ENCODE results near the gene LRRC74B.
"Not testable (repeated sequence)": the region's sequence is repeated elsewhere in the genome, so short reads cannot be mapped to it uniquely, and the experiment has no call there.

LRRC74B gene

DNA sequence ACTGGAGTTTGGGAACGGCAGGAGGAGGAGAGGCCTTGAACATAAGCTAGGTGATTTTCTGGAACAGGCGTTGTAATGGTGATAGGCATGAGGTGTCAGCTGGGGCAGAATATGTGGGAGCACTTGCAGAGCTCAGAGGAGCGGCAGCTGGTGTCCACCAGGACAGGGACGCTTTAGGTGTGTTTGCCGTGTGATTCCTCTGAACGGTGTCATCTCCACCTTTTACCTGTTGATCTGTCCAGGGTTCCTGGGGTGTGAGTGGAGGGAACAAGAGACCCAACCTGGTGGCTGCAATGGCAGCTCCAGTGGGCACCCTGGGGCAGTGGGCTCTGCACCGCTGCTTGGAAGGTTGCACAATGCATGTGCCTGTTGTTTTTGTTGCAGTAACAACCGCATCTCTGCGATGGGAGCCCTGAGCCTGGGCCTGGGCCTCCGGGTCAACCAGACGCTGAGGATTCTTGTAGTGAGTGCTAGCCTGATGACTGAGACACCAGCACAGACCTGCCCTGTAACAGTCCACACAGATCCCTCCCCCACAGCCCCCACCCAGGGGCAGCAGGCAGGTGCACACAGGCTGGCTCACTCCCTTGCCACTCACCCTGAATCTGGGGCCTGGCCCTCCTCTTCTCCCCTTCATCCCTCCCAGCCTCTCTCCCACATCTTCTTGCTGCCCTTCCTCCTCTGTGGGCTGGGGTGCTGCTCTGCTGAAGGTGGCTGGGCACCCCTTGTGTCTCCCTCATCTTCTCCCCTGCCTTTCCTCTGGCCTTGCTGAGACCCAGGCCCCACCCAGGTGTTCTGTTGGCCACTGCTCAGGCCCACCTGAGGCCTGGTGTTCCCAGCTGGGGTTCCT is 9.2 kb downstream of the LRRC74B start:
- no peak for DNase-seq (ENCODE audit: low read depth)

DNA sequence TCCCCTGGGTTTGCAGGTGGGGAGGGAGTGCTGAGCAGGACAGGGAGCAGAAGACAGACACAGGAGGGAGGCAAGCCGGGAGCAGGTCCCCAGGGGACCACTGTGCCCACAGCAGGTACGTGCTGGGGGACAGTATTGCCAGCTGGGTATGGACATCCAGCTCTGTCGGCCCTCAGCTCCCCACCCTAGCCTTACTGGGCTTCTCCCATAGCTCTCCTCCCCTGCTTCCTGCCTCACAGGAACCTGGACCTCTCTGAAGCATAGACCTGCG is 9.8 kb downstream of the LRRC74B start:
- DNase-seq (ENCODE audit: low read depth) = no peak

DNA sequence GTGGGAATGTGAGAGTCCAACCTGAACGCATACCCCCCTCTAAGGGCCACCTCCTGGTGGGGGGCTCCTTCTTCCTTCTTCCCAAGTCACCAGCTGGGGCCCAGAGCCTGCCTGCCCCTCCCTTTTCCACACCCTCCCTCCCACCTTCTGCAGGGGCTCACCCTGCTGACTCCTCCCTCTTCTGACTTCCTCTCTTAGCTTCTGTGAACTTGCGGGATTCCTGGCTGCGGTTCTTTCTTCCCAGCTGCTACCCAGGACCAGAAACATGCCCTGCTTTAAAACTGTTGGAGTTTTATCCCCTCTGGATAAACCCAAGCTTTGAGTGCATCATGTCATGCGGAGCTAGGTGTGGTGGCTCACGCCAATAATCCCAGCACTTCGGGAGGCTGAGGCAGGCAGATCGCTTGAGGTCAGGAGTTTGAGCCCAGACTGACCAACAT is 10.2 kb downstream of the LRRC74B start:
- no peak for DNase-seq (ENCODE audit: low read depth)

DNA sequence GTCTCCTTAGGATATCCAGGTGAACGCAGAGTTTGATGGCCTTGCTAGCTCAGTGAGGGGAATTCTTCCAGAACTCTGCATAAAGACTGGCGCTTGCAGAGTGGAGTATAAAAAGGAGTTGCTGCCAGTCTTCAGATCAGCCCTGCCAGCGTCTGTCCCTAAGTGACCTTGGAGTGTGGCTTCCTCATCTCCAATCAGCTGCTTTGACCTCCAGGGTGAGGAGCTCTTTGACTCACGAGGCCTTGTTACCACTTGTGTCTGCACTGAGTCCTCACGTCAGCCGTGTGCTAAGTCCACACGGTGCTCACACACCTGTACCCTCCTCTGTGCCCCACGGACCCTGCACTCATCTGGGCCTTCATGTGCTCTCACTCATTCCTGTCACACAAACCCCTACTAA is 14.6 kb downstream of the LRRC74B start:
- DNase-seq (ENCODE audit: low read depth) = not testable (repeated sequence)

DNA sequence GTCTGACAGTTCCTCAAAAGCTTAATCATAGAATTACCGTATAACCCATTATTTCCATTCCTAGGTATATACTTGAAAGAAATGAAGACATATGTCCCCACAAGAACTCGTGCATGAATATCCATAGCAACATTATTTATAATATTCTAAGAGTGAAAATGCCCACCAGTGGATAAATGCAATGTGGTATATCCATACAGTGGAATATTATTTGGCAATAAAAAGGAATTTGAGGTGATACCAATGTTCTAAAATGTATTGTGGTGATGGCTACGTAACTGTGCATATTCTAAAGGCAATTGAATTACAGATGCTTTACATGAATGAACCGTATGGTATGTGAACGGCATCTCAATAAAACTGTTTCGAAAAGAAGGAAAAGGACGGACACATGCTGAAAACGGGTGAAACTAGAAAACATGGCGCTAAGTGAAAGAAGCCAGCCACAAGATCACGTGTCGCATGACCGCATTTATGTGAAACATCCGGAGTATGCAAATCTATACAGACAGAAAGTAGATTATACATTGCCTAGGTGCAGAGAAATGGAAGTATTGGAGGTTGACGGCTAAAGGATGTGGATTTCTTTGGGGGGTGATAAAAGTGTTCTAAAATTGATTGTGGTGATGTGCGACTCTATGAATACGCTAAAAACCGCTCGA is 16.0 kb downstream of the LRRC74B start:
- not testable (repeated sequence) for DNase-seq (ENCODE audit: low read depth)

DNA sequence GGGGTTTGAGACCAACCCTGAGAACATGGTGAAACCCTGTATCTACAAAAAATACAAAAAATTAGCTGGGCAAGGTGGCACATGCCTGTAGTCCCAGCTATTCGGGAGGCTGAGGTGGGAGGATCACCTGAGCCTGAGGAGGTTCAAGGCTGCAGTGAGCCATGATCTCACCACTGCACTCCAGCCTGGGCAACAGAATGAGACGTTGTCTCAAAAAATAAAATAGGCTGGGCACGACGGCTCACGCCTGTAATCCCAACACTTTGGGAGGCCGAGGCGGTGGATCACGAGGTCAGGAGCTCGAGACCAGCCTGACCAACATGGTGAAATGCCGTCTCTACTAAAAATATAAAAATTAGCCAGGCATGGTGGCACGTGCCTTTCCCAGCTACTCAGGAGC is 18.7 kb downstream of the LRRC74B start:
- not testable (repeated sequence) for DNase-seq (ENCODE audit: low read depth)

DNA sequence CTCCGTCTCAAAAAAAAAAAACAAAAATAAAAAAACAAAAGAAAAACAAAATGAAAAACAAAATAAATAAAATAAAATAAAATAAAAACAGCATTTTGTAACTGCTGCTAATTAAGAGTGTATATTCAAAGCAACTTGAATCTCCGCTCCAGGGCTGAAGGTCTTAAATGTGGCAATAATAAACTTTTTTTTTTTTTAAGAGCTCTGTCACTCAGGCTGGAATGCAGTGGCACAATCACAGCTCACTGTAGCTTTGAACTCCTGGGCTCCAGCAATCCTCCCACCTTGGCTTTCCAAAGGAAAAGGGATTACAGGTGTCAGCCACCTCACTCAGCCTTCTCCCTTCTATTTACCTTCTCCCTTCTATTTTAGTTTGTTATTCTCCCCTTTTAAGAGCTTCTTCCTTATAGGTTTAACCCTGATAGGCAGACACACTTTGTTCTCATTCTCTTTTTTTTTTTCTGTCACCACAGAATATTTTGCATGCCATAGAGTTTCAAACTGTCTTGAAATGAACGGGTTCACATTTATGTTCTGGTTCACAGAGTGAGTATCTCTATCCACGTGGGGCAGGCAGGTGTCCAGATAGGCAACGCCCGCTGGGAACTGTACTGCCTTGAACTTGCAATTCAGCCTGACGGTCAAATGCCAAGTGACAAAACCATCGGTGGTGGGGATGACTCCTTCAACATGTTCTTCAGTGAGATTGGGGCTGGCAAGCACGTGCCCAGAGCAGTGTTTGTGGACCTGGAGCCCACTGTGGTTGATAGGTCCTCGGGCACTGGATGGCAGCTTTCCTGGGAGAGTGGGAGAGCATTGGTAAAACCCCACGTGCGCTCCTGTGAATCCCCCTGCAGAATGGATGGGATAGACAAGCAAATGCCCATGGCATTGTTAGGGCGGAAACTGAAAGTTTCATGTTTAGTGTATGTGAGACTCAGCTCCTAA is 19.4 kb downstream of the LRRC74B start:
- DNase-seq (ENCODE audit: low read depth) = no peak

DNA sequence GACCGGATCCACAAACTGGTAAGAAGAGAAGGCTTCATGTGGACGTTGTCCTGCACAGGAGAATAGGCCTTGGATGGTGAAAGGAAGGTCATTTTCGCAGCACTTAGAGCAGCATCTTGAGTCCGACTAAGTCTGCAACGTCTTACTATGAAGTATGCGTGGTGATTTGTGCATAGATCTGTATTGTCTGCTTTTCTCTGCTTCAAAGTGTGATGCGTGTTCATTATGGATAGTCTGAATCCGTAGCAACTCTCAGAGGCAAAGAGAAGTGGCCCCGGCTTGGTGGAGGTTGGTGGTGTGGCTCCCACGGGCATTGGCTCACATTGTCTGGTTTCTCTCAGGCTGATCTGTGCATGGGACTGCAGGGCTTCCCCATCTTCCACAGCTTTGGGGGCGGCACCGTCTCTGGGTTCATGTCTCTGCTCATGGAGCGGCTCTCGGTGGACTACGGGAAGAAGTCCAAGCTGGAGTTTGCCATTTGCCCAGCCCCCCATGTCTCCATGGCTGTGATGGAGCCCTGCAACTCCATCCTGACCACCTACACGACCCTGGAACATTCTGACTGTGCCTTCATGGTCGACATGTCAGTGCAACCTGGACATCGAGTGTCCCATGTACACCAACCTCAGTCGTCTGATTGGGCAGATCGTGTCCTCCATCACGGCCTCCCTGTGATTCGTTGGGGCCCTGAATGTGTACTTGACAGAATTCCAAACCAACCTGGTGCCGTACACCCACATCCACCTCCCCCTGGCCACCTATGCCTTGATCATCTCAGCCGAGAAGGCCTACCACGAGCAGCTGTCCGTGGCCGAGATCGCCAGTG is 21.5 kb downstream of the LRRC74B start:
- no peak for DNase-seq (ENCODE audit: low read depth)

DNA sequence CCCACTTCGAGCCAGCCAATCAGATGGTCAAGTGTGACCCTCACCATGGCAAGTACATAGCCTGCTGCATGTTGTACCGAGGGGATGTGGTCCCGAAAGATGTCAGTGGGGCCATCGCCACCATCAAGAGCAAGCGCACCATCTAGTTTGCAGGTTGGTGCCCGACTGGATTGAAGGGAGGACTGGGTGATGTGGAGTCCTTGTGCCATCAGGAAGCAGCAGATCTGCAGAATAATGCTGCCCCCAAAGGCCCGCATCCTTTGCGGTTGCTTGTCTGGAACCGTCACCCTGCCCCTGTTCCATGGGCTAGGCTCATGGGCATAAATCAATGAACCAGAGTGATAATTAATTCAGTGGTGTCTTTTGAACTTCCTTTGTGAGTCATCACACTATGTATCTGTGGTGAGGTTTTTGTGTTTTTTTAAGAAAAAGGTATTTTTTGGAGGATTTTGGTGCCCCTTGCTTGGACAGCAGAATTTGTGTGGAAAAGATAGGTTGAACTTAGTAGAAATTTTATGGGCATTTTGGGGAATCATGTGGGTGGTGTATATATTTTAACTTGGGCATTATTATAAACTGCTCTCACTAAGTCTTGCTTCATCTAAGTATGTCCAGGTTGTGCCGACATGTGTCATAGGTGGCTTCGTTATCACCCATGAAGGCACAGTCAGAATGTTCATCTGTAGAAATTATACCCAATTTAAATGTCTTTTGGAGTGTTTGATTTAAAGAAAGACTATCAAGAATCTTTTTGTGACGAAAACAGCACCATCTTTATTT is 22.3 kb downstream of the LRRC74B start:
- DNase-seq (ENCODE audit: low read depth) = no peak

DNA sequence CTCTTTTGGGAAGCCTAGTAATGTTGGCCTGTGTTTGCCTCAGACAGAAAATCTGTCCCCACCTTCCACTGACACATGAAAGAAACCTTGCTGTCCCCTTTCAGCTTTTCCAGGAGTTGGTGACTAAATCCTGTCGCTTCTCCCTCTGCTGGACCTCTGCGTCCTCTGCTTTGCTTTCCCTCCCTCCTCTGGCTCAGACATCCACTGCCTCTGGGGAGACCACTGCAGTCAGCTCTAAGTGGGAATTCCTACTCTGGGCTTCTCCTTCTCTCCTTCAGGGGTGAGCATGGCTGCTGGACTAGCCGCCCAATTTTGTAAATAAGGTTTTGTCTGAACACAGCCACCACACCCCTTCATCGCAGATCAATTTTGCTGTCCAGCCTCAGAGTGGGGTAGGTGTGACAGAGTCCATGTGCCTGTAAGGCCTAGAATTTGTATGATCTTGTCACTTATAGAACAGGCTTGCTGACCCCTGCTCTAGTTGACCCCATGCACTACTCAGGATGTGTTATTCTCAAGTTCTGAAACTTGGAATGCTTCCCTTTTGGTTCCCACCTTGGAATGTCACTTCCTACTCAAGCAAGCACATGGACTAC is 23.0 kb downstream of the LRRC74B start:
- DNase-seq (ENCODE audit: low read depth) = no peak

DNA sequence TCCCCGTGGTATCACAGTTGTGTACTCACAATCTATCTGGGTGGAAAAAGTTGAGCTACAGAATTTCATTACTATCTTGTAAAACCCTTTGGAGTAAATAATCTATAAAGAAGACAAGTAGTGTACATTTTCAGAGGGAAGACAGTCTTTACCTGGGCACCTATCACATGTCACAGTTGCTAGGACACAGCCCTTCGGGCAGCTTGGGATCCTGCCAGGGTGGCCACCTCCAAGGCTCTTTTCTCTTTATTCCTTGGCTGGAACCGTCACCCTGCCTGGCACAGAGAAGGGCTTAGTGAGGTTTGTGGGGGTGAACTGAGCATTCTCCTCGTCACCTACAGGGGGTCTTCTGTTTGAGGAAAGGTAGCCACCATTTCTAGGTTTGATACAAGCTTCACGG is 23.6 kb downstream of the LRRC74B start:
- no peak for DNase-seq (ENCODE audit: low read depth)

DNA sequence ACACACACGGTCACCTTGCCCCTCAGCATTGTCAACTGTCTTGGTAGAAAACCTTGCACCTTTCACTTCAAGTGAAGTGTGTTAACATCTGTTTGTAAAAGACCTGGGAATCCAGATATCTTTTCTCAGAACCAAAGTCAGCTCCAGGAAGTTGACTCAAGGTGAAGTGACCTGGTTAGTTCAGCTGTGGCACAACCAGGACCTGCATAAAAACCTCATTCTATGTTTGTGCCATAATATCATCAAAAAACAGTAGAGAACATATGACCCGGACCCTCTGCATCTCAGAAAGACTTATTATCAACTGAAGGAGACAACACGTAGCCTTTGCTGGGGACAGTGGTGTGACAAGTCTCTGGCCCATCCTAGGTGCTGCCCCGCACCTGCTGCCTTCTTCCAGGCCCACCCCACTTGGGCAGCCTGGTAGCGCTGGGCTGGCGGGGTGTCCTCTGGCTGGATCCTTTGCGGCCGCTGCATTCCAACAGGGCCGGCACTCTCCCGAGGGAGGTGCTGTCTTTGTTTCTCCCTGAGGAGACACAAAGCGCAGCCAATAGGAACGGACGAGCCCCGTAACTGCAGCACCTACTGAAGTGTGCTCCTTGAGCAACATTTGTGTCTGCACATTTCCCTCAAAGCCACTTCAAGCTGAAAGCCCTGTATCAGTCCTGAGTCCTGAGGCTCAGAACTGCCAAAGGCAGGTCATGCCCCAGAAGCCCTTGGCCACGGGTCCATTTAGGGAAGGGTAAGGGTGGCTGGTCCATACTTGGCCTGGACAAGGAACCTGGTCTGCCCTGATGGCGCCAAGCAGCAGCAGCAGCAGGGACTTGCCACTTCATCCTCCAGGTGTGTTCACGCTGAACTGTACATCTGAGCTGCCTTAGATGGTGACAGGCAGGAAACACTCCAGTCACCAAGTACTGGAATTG is 25.2 kb downstream of the LRRC74B start:
- no peak for DNase-seq (ENCODE audit: low read depth)

DNA sequence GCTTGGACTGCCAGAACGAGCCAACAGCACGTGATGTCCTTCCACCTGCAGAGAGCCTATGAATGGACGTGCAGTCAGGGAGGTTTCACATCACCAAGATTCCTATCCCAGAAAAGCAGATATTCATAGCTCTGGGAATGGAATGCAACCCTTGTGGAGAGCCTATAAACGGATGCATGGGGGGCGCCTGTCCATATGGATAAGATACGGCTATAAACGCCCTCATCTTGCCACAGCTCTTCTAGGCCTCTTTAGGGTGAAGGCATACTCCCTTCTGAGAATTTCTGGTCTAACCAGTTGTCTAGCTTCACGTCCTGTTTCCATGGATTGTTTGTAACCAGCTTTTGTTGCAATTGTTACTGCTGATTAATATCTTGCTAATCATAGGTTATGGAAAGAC is 26.1 kb downstream of the LRRC74B start:
- DNase-seq (ENCODE audit: low read depth) = not testable (repeated sequence)

DNA sequence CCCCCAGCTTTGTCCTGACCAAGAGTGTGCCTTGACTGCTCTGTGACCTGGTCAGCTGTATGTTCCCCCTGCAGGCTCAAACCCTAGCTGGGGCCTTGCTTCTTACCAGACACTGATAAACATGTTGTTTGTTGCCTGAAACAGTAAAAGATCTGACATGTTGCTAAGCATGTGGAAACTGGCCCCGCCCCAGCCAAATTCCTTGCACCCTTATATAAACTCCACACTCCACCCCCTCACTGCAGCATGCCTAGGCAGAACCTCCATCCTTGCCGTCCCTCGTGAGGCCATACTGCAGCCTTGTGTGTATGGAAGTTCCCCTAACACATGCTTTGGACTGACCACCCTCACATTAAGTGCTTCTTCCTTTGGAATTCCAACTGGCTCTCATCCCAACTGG is 27.3 kb downstream of the LRRC74B start:
- DNase-seq (ENCODE audit: low read depth) = no peak

DNA sequence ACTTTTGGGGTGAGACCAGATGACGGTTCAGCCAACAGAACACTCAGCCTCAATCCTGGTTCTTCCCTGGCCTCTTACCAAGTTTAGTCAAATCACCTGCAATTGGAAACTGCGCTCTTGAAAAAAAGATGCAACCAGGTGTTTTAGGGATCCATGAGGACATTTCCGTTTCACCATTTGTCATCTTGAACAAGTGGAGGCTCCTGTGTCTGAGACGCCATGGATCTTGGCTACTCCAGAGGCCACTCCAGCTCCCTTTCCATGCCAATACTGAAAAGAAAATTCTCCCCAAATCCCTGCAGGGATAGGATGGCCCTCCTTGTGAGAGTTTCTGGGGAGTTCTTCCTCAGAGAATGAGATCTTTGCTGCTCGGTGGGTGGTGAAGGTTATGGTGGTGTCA is 27.7 kb downstream of the LRRC74B start:
- DNase-seq (ENCODE audit: low read depth) = no peak

DNA sequence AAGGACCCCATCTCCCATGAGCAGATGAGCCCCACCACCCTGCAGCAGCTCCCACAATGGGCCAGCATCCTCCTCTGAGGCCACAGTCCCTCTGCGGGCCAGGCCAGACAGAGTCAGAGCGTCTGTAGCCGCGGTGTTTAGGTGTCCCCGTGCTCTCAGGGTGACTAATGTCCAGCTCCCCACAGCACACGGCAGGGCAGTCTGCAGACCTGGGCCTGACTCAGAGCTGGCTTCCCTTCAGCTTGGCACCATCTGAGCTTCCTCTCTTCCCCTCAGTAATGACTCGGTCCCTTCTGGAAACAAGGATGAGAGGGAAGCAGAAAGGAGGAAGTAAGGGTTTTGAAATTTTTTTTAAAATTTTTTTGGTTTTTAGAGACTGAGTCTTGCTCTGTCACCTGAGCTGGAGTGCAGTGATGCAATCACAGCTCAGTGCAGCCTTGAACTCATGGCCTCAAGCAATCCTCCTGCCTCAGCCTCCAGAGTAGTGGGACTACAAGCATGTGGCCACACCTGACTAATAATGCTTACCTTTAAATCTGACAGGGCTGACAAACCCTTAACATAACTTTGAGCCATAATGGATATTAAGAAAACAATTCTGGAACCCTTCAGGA is 28.5 kb downstream of the LRRC74B start:
- peak; percentile 19 for DNase-seq (ENCODE audit: low read depth)

DNA sequence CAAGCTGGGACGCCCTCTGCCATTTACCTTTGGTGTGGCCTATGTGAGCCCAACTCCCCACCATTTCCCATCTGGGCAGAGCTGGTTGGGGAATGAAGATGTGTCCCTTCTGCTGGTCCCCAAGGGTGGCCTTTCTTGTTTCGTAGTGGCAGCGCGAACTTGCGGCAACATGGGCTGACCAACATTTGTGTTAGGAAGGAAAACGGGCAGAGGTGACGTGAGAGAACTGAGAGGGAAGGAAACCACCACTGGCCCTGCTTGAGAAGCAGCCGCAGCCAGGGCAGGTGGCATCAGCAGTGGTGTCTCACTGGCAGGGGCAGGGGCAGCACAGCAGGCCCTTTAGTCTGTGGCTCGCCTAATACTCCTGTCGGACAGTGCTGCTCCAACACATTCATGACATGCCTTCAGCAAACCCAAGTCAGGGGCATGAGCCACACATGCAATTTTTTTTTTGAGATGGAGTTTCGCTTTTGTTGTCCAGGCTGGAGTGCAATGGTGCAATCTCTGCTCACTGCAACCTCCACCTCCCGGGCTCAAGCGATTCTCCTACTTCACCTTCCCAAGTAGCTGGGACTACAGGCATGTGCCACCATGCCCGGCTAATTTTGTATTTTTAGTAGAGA is 29.9 kb downstream of the LRRC74B start:
- DNase-seq (ENCODE audit: low read depth) = no peak

DNA sequence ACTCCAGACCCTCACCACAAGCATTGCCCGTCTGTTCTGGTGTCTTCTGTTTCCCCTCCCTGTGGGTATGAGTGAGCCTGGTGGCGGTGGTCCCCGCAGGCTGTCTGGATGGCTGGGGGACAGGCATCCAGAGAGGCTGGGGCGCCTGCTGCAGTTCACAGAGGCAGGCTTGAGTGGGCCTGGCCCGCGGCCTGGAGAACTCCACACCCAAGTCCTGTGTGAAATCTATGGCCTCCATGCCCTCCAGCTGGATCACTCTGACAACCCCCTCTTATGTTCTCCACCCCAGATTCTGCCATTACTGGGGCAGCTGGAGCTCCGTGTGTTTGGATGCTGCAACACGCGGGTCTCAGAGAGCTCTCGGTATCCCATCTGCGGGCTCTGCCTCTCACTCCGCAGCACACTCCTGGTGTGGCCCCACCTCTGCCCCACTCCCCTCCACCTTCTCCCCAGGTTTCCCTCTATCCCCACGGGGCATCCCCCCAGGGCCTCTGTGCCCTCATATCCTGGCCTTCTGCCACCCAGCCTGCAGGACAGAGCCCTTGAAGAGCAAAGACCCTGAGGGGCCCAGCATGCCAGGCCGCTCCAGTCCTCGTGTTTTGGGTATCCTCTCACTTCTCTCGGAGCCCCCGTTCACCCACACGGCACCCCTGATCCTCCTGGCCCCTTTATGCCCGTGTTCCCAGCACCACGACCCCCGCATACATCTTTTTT is 31.3 kb downstream of the LRRC74B start:
- no peak for DNase-seq (ENCODE audit: low read depth)
